Measurements from ENCODE around the gene TAF1C. TPM values are rescaled to one million over a fixed set of nuclear protein-coding genes. Genes with fewer than 3 reads are reported as not detected.

Gene TAF1C
- total and polyA plus RNA-seq, 9 of the 15 experiments (the other 6 are each of a cell fraction or from before 2014, with no cell fraction given), result 1.5 to 74.8 (median 21.0) TPM

- TF ChIP-seq USF1 (CRISPR knock-in tag; IDR thresholded peaks at IDR 0.05), result no peak
- no peak for TF ChIP-seq HMG20A (CRISPR knock-in tag; conservative IDR thresholded peaks at IDR 0.05)
- peak; percentile 92 to 95 for TF ChIP-seq MNT (conservative IDR thresholded peaks at IDR 0.05)
- no peak for TF ChIP-seq ZKSCAN8 (CRISPR knock-in tag; IDR thresholded peaks at IDR 0.05)
- peak; percentile 77 for TF ChIP-seq ZKSCAN1 (IDR thresholded peaks at IDR 0.05; ENCODE audit: low read depth, low read length)
- TF ChIP-seq EWSR1 (IDR thresholded peaks at IDR 0.05; ENCODE audit: borderline replicate concordance, low read depth, partially characterized antibody), result no peak
- no peak for TF ChIP-seq NELFE (IDR thresholded peaks at IDR 0.05; ENCODE audit: insufficient read depth, insufficient read length)
- TF ChIP-seq CREB3 (tag; conservative IDR thresholded peaks at IDR 0.05; ENCODE audit: low read depth), result no peak
- no peak; the same call in 1 of the 2 replicates for TF ChIP-seq CEBPZ (IDR thresholded peaks at IDR 0.05; ENCODE audit: borderline replicate concordance, low read depth, low read length)
- TF ChIP-seq FUS (optimal IDR thresholded peaks at IDR 0.05; ENCODE audit: low read depth, low read length), result no peak
- TF ChIP-seq ELK3 (CRISPR knock-in tag; IDR thresholded peaks at IDR 0.05), result no peak
- TF ChIP-seq KLF1 (tag; IDR thresholded peaks at IDR 0.05), result 0 out of 2 replicates have a peak, but pooled peaks have one; percentile 50
- TF ChIP-seq MITF (IDR thresholded peaks at IDR 0.05), result no peak
- no peak for TF ChIP-seq PTBP1 (IDR thresholded peaks at IDR 0.05; ENCODE audit: low read depth, low read length)
- peak; percentile 73 for TF ChIP-seq NR2C1 (IDR thresholded peaks at IDR 0.05)
- peak; percentile 70 for TF ChIP-seq NR2C1 (tag; IDR thresholded peaks at IDR 0.05)
- no peak for TF ChIP-seq KLF10 (CRISPR knock-in tag; IDR thresholded peaks at IDR 0.05)
- TF ChIP-seq TCF3 (CRISPR knock-in tag; IDR thresholded peaks at IDR 0.05), result 0 out of 2 replicates have a peak, but pooled peaks have one; percentile 20
These were observed at the start of gene TAF1C (continued) for GRCh38 chr16:84186685-84187437.
